Neural progenitor cell (in vitro differentiated cells): Measurements from ENCODE around the gene SLC17A6. TPM values are rescaled to one million over a fixed set of nuclear protein-coding genes. Genes with fewer than 3 reads are reported as not detected.
A peak's percentile ranks its signal among the peaks of the same experiment; 100 is the strongest.

ENCODE experiments used
- DNase-seq: peaks from one replicate; pipeline ENCODE4 v3.0.0-alpha.2; 2016; ENCODE audit warnings: low spot score
- H2AFZ ChIP-seq: fragments of 200-600 bp; sonication (generic); replicated peaks from 2 replicates; pipeline ENCODE4 v1.6.1; 2016; ENCODE audit warnings: antibody characterized with exemption
- H3F3A ChIP-seq: fragments of 200-600 bp; sonication (generic); 2 replicates; pipeline ENCODE4 v1.6.1; 2016; ENCODE audit warnings: antibody characterized with exemption, low read depth
- H3K27ac ChIP-seq: fragments of 200-600 bp; sonication (generic); 2 replicates; pipeline ENCODE4 v1.5.1; 2016; ENCODE audit warnings: mild to moderate bottlenecking
- H3K27me3 ChIP-seq: fragments of 200-600 bp; sonication (generic); 2 replicates; pipeline ENCODE4 v1.6.1; 2016; ENCODE audit warnings: mild to moderate bottlenecking, moderate library complexity
- H3K36me3 ChIP-seq: fragments of 200-600 bp; sonication (generic); 2 replicates; pipeline ENCODE4 v1.5.1; 2016
- H3K4me1 ChIP-seq: fragments of 200-600 bp; sonication (generic); 2 replicates; pipeline ENCODE4 v1.6.1; 2016; ENCODE audit warnings: mixed run types
- H3K4me2 ChIP-seq: fragments of 200-600 bp; sonication (generic); 2 replicates; pipeline ENCODE4 v1.6.1; 2016
- H3K4me3 ChIP-seq: fragments of 200-600 bp; sonication (generic); 2 replicates; pipeline ENCODE4 v1.5.1; 2016
- H3K79me2 ChIP-seq: fragments of 200-600 bp; sonication (generic); 2 replicates; pipeline ENCODE4 v1.6.1; 2016; ENCODE audit warnings: low read depth
- H3K9ac ChIP-seq: fragments of 200-600 bp; sonication (generic); 2 replicates; pipeline ENCODE4 v1.6.1; 2016
- H3K9me3 ChIP-seq: fragments of 200-600 bp; sonication (generic); 2 replicates; pipeline ENCODE4 v1.5.1; 2016; ENCODE audit warnings: low read depth
- H4K20me1 ChIP-seq: fragments of 200-600 bp; sonication (generic); 2 replicates; pipeline ENCODE4 v1.6.1; 2016; ENCODE audit warnings: low read depth
- H3K27ac Mint-ChIP-seq: 3 replicates; pipeline ENCODE4 v1.8.0; 2021; ENCODE audit warnings: mixed read lengths
- H3K27me3 Mint-ChIP-seq: 2 replicates; pipeline ENCODE4 v1.8.0; 2022; ENCODE audit warnings: low read depth, mild to moderate bottlenecking, inconsistent platforms, moderate library complexity, mixed read lengths; ENCODE audit not compliant: insufficient read depth
- H3K36me3 Mint-ChIP-seq: 3 replicates; pipeline ENCODE4 v1.8.0; 2021; ENCODE audit warnings: mixed read lengths
- H3K4me1 Mint-ChIP-seq: 3 replicates; pipeline ENCODE4 v1.8.0; 2021; ENCODE audit warnings: mixed read lengths
- H3K4me3 Mint-ChIP-seq: 3 replicates; pipeline ENCODE4 v1.8.0; 2021; ENCODE audit warnings: mild to moderate bottlenecking, moderate library complexity, mixed read lengths
- H3K9me3 Mint-ChIP-seq: 3 replicates; pipeline ENCODE4 v1.8.0; 2020; ENCODE audit warnings: mixed read lengths
- EZH2 ChIP-seq: fragments of 200-600 bp; sonication (generic); IDR thresholded peaks from 2 replicates; pipeline ENCODE4 v1.6.1; 2017; ENCODE audit warnings: antibody characterized with exemption, mild to moderate bottlenecking, moderate library complexity
- EZH2phosphoT487 ChIP-seq: fragments of 200-600 bp; sonication (generic); IDR thresholded peaks from 2 replicates; pipeline ENCODE4 v1.6.1; 2017; ENCODE audit warnings: antibody characterized with exemption
- total RNA-seq: library from RNA; depleted of rRNA; stranded (reverse); fragments of >200 nt; gene quantifications from 2 replicates; pipeline ENCODE4 v1.2.3, GENCODE V29; 2015; ENCODE audit warnings: low replicate concordance
- TF ChIP-seq, protein P1 (sequence below): fragments of 200-600 bp; sonication (generic); IDR thresholded peaks from 2 replicates; pipeline ENCODE4 v1.5.1; 2017; ENCODE audit warnings: antibody characterized with exemption, mild to moderate bottlenecking

The SLC17A6 gene
- total RNA-seq, 1 donor from 2014 or later: not detected

DNA sequence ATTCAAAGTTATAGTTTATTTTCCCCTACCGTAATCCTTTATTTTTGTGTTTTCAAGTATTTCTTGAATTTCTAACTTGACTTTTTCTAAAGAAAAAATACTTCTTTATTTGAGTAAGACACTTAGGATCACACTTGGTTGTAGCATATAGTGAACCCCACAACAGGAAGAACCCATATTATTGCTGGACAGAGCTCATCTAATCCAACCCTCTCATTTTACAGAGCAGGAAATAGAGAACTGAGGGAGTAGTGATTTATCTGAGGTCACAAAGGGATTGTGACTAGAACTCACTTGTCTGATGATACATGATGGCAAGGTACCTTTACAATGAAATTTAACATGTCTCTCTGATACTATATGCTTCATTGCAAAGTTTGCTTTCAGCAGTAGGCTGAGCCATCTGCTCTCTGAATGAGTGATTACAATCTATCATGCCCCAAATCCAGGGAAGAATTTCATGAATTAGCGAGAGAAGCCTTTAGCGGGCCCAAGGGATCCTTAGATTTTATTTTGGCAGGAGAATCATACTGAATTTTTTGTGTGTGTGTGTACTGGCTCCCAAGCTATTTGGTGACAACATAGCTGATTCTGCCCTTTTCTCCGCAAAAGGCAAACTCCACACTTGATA, 9.8 kb downstream of the SLC17A6 start:
- DNase-seq: no peak
- H3K9me3 ChIP-seq: no peaks in the 10 kb centered on the region
- peaks cover 2% of the 10 kb centered on the region for H3K9me3 Mint-ChIP-seq
- peaks cover 3% of the 10 kb centered on the region for H4K20me1 ChIP-seq
- TF ChIP-seq EZH2 (no peak), EZH2phosphoT487 (no peak)
- TF ChIP-seq, protein P1, sequence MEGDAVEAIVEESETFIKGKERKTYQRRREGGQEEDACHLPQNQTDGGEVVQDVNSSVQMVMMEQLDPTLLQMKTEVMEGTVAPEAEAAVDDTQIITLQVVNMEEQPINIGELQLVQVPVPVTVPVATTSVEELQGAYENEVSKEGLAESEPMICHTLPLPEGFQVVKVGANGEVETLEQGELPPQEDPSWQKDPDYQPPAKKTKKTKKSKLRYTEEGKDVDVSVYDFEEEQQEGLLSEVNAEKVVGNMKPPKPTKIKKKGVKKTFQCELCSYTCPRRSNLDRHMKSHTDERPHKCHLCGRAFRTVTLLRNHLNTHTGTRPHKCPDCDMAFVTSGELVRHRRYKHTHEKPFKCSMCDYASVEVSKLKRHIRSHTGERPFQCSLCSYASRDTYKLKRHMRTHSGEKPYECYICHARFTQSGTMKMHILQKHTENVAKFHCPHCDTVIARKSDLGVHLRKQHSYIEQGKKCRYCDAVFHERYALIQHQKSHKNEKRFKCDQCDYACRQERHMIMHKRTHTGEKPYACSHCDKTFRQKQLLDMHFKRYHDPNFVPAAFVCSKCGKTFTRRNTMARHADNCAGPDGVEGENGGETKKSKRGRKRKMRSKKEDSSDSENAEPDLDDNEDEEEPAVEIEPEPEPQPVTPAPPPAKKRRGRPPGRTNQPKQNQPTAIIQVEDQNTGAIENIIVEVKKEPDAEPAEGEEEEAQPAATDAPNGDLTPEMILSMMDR: no peak
- peaks cover 24% of the 10 kb centered on the region for H3K27me3 ChIP-seq
- peaks cover 4% of the 10 kb centered on the region for H3K4me1 Mint-ChIP-seq
- H3K27ac Mint-ChIP-seq: no peak overlapping the region
- no peak overlapping the region for H2AFZ ChIP-seq
- H3K36me3 Mint-ChIP-seq: no peaks in the 10 kb centered on the region
- H3K79me2 ChIP-seq: no peaks in the 10 kb centered on the region
- H3K36me3 ChIP-seq: no peaks in the 10 kb centered on the region
- no peak overlapping the region for H3K4me2 ChIP-seq
- H3F3A ChIP-seq: no peaks in the 10 kb centered on the region
- H3K27me3 Mint-ChIP-seq: peaks cover 18% of the 10 kb centered on the region
- H3K4me3 Mint-ChIP-seq: no peak overlapping the region
- no peak overlapping the region for H3K4me3 ChIP-seq
- H3K27ac ChIP-seq: no peak overlapping the region
- H3K4me1 ChIP-seq: peaks cover 3% of the 10 kb centered on the region
- H3K9ac ChIP-seq: no peak overlapping the region

DNA sequence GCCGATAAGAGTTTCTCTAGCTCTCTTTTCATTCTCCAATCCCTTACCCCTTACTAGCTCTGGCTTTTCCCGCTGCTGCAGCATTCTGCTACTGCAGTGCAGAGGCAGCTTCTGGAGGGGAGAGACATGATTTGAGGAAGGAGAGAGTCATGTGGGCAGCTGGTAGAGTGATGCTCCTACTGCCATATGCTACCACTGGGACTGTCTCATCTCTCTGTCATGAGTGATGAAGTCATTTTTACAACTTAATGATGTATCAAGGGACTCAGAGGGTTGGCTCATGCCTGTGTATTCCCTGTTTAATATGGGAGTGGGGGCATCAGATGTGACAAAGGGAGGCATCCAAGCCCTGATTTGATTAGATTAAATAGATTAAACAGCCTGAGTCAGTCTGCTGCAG, 11.3 kb downstream of the SLC17A6 start:
- no peaks in the 10 kb centered on the region for H3K36me3 ChIP-seq
- peaks cover 4% of the 10 kb centered on the region for H3K27me3 Mint-ChIP-seq
- no peak overlapping the region for H2AFZ ChIP-seq
- H3F3A ChIP-seq: no peaks in the 10 kb centered on the region
- H3K4me3 Mint-ChIP-seq: no peak overlapping the region
- no peaks in the 10 kb centered on the region for H3K36me3 Mint-ChIP-seq
- no peak overlapping the region for H3K27ac Mint-ChIP-seq
- H3K27me3 ChIP-seq: peaks cover 9% of the 10 kb centered on the region
- DNase-seq: no peak
- H3K4me2 ChIP-seq: no peak overlapping the region
- H3K9me3 ChIP-seq: no peaks in the 10 kb centered on the region
- TF ChIP-seq EZH2: no peak
- H3K4me3 ChIP-seq: no peak overlapping the region
- no peaks in the 10 kb centered on the region for H3K79me2 ChIP-seq
- H3K4me1 Mint-ChIP-seq: no peaks in the 10 kb centered on the region
- no peaks in the 10 kb centered on the region for H4K20me1 ChIP-seq
- H3K9ac ChIP-seq: no peak overlapping the region
- no peaks in the 10 kb centered on the region for H3K9me3 Mint-ChIP-seq
- H3K27ac ChIP-seq: no peak overlapping the region
- no peaks in the 10 kb centered on the region for H3K4me1 ChIP-seq

DNA sequence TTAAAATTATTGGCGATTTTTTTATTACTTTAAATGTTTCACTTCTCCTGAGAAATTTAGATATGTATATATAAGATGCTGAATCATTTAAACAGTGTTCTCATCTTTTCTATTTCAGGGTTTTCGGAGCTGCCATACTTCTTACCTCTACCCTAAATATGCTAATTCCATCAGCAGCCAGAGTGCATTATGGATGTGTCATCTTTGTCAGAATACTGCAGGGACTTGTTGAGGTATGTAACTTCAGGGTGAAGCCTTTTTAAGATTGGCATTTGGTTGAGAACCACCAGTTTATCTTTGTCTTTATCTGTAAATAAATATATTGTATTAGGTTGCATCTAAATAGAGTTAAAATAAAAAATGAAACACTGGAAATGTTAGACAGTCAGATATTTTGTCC, 21.1 kb downstream of the SLC17A6 start:
- peaks cover 2% of the 10 kb centered on the region for H3K27me3 Mint-ChIP-seq
- no peak overlapping the region for H3K4me3 ChIP-seq
- H3K27me3 ChIP-seq: no peaks in the 10 kb centered on the region
- no peak overlapping the region for H3K27ac ChIP-seq
- H3K9ac ChIP-seq: no peak overlapping the region
- TF ChIP-seq EZH2 (no peak), EZH2phosphoT487 (no peak)
- TF ChIP-seq, protein P1: no peak
- DNase-seq: no peak
- no peaks in the 10 kb centered on the region for H3K9me3 ChIP-seq
- no peak overlapping the region for H2AFZ ChIP-seq
- no peak overlapping the region for H3K27ac Mint-ChIP-seq
- no peaks in the 10 kb centered on the region for H4K20me1 ChIP-seq
- no peak overlapping the region for H3K4me2 ChIP-seq
- no peaks in the 10 kb centered on the region for H3K36me3 Mint-ChIP-seq
- H3K79me2 ChIP-seq: no peaks in the 10 kb centered on the region
- no peak overlapping the region for H3K4me3 Mint-ChIP-seq
- H3F3A ChIP-seq: no peaks in the 10 kb centered on the region
- H3K4me1 ChIP-seq: no peaks in the 10 kb centered on the region
- no peaks in the 10 kb centered on the region for H3K9me3 Mint-ChIP-seq
- no peaks in the 10 kb centered on the region for H3K4me1 Mint-ChIP-seq
- H3K36me3 ChIP-seq: no peaks in the 10 kb centered on the region

DNA sequence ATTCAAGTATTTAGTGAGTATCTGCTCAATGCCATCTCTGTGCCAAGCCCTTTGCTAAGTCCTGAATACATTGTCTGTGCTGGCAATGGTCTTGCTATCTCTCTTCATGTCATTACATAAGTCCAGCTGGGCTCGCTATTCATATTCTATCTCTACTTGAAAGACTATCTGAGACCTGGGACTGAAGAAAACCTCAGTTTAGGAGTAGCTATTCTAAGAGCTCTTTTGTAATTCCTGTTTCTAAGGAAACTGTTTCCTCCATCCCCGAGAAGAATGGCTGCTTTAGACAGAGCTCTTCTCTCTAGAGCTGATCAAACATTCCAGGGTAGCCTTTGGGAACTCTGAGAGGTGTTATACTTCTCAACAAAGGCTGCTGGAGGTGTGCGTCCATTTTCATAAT, 33.0 kb downstream of the SLC17A6 start:
- no peaks in the 10 kb centered on the region for H3K36me3 Mint-ChIP-seq
- Histone ChIP-seq H3F3A (peaks cover 7% of the 10 kb centered on the region), H3K9me3 (no peaks in the 10 kb centered on the region), H3K9ac (no peak overlapping the region), H3K27ac (no peak overlapping the region), H3K4me3 (no peak overlapping the region), H3K79me2 (no peaks in the 10 kb centered on the region), H4K20me1 (no peaks in the 10 kb centered on the region), H2AFZ (no peak overlapping the region), H3K36me3 (no peaks in the 10 kb centered on the region), H3K4me1 (peaks cover 17% of the 10 kb centered on the region), H3K4me2 (peak overlapping the region; percentile 47), H3K27me3 (no peaks in the 10 kb centered on the region)
- H3K4me3 Mint-ChIP-seq: no peak overlapping the region
- TF ChIP-seq EZH2phosphoT487: no peak
- TF ChIP-seq EZH2: no peak
- TF ChIP-seq, protein P1: no peak
- no peak overlapping the region for H3K27ac Mint-ChIP-seq
- no peaks in the 10 kb centered on the region for H3K27me3 Mint-ChIP-seq
- no peaks in the 10 kb centered on the region for H3K9me3 Mint-ChIP-seq
- peaks cover 10% of the 10 kb centered on the region for H3K4me1 Mint-ChIP-seq
- peak; percentile 59 for DNase-seq
